Stimulated activated CD4-positive, alpha-beta T cell treated with anti-CD3 and anti-CD28 coated beads, Interleukin-1b, Interleukin-23, amount 100 ng/mL, for 1 hour (primary cell): ENCODE measurements around the gene PPM1A.
A peak's percentile ranks its signal among the peaks of the same experiment; 100 is the strongest.

Source experiments
- DNase-seq, 2 donors: peaks; one replicate each; pipeline ENCODE4 v3.0.0-alpha.2; 2020; ENCODE audit warnings: low read depth in 2 of 2

Gene PPM1A

GRCh38 chr14:60248697-60249318 lies at the start of gene PPM1A:
Gene PPM1A, plus strand, starts transcription at chr14:60249221. Its CDS starts 33,483 bp downstream, at chr14:60282704.
- DNase-seq = peak; percentile 91

GRCh38 chr14:60199321-60199720 lies 49.7 kb upstream of the PPM1A start:
- DNase-seq = no peak

- no peak for DNase-seq
Measured at GRCh38 chr14:60204104-60204842, 44.7 kb upstream of the PPM1A start.

- DNase-seq = no peak
Measured at GRCh38 chr14:60204843-60205774, 43.9 kb upstream of the PPM1A start.

GRCh38 chr14:60206249-60206670 lies 42.8 kb upstream of the PPM1A start:
- no peak for DNase-seq

GRCh38 chr14:60206837-60207533 lies 42.0 kb upstream of the PPM1A start:
- DNase-seq = no peak

- no peak for DNase-seq
Measured at GRCh38 chr14:60210703-60211102, 38.3 kb upstream of the PPM1A start.

GRCh38 chr14:60211153-60211552 lies 37.9 kb upstream of the PPM1A start:
- DNase-seq = no peak

GRCh38 chr14:60212503-60213371 lies 36.3 kb upstream of the PPM1A start:
- no peak for DNase-seq

- no peak for DNase-seq
Measured at GRCh38 chr14:60214003-60214402, 35.0 kb upstream of the PPM1A start.

GRCh38 chr14:60214415-60215126 lies 34.5 kb upstream of the PPM1A start:
- DNase-seq = no peak

GRCh38 chr14:60215127-60215444 lies 33.9 kb upstream of the PPM1A start:
- no peak for DNase-seq

- no peak for DNase-seq
Measured at GRCh38 chr14:60215520-60216420, 33.3 kb upstream of the PPM1A start.

GRCh38 chr14:60217713-60218112 lies 31.3 kb upstream of the PPM1A start:
- no peak for DNase-seq

GRCh38 chr14:60220084-60220483 lies 28.9 kb upstream of the PPM1A start:
- DNase-seq = no peak

GRCh38 chr14:60220917-60221316 lies 28.1 kb upstream of the PPM1A start:
- DNase-seq = no peak

GRCh38 chr14:60221457-60221856 lies 27.6 kb upstream of the PPM1A start:
- DNase-seq = no peak

GRCh38 chr14:60222820-60223219 lies 26.2 kb upstream of the PPM1A start:
- no peak for DNase-seq

- DNase-seq = no peak
Measured at GRCh38 chr14:60225265-60225664, 23.8 kb upstream of the PPM1A start.
